OCI-M2 (cell line): ENCODE data around the gene BLVRB.
"Not testable (repeated sequence)": the region's sequence is repeated elsewhere in the genome, so short reads cannot be mapped to it uniquely, and the experiment has no call there.

Experiments used
- DNase-seq: peaks from one replicate; lab custom pipeline; 2025; ENCODE audit not compliant: unreplicated experiment; lab: John Stamatoyannopoulos, UW

Gene BLVRB

DNA sequence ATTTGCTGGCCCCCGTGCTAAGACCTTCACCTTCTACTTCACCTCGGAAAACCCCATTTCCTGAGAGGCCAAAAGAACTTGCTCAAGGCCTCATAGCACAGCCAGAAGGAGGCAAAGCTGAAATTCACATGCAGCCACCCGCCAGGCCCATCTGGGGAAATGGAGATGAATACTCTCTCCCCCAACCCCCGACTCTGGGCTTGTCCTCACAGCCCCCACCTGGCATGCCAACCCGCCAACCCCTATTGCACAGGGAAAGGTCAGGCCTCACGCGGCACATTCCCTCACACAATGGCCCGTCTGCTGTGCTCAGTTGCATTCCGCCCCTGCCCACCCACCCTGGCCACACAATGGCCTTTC lies 55.5 kb downstream of the BLVRB start:
- no peak for DNase-seq

- DNase-seq: not testable (repeated sequence)
Observed at GRCh38 chr19:40408598-40408925, 57.0 kb downstream of the BLVRB start.

- DNase-seq: no peak
Observed at GRCh38 chr19:40407714-40408597, 57.6 kb downstream of the BLVRB start.

DNA sequence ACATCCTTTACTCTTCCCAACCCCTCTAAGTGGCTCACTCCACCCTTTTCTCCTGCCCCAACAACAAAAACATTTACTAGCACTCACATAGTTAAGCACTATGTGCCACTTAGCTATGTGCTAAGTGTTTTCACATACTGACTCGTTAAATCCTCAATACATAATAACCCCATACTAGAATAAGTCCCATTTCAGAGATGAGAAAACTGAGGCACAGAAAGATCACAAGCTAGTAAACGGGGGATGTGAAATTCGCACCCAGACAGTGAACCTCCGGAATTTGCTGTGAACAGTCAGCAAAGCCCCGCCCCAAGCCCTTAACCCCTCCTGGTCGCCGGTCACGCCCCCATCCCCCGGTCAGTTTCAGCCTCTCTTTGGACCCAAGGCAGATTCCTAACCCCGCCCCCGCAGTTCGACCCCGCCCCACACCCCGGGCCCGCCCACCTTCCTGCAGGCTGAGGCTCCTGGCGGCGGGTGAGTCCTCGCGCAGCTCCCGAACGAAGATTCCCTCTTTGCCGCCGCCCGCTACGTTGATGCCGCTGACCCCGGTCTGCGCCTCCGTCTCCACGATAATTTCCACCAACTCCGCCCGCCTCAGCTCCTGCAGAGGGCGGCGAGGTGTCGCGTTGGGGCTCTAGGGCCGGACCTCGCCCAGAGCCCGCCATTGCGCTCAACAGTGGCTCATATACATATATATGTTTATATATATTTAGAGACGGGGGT lies 62.1 kb downstream of the BLVRB start:
- peak; percentile 67 for DNase-seq

- no peak for DNase-seq
Observed at GRCh38 chr19:40400559-40400958, 65.0 kb downstream of the BLVRB start.

DNA sequence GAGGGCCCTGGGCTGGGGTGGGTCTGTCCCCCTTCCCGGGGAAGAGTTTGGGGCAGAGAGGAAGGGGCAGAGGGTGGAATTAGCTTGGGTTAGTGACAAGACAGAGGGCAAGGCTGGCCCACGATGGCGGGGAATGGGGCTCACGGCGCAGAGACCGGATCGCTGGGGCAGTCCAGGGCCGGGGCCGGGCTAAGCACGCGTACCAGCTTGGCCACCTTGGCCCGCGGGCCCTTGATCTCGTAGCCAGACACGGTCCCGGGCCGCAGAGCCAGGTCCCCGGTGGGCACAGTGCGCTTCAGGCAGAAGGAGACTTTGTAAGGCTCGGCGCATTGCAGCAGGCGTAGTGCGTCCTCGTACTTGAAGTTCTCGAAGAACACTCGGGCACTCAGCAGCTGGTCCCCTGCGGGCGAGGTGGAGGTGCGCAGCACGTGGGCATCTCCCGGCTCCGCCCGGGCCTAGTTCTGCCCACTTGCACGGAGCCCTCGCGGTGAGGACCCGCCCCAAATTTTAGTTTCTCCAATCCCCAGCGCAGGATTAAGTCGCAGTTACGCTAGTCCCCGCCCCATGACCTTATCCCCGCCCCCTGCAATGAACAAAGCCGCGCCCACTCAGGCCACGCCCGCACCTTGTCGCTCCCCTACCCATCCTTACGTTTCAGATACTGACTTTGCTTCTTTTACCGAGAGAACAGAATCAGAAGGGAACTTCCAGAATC lies 67.0 kb downstream of the BLVRB start:
- DNase-seq: no peak
